Suprapubic skin (tissue), 4 donors: ENCODE data around the gene DAAM1. TPM values are rescaled to one million over a fixed set of nuclear protein-coding genes. Genes with fewer than 3 reads are reported as not detected.

Source experiments
- DNase-seq, 2 donors: peaks; one replicate each; pipeline ENCODE4 v3.0.0-alpha.2; 2019; ENCODE audit warnings: low spot score in 2 of 2
- H3K27ac ChIP-seq: fragments of 200-600 bp; sonication (generic); one replicate; pipeline ENCODE4 v1.5.1; 2019
- H3K27me3 ChIP-seq: fragments of 200-600 bp; sonication (generic); one replicate; pipeline ENCODE4 v1.5.1; 2019
- H3K36me3 ChIP-seq: fragments of 200-600 bp; sonication (generic); one replicate; pipeline ENCODE4 v1.5.1; 2019
- H3K4me1 ChIP-seq: fragments of 200-600 bp; sonication (generic); one replicate; pipeline ENCODE4 v1.5.1; 2019
- H3K4me3 ChIP-seq: fragments of 200-600 bp; sonication (generic); one replicate; pipeline ENCODE4 v1.5.1; 2019; ENCODE audit warnings: mild to moderate bottlenecking
- H3K9me3 ChIP-seq: fragments of 200-600 bp; sonication (generic); one replicate; pipeline ENCODE4 v1.5.1; 2019
- EP300 ChIP-seq: sonication (generic); formaldehyde crosslinking; IDR thresholded peaks from one replicate; pipeline ENCODE4 v1.6.1; 2017; ENCODE audit warnings: antibody characterized with exemption
- POLR2A ChIP-seq, 2 donors: fragments of 450-650 bp; IDR thresholded peaks; one replicate each; pipeline ENCODE4 v1.6.1; 2017; ENCODE audit warnings: antibody characterized with exemption in 2 of 2, mild to moderate bottlenecking in 2 of 2, moderate library complexity in 2 of 2
- POLR2AphosphoS5 ChIP-seq, 3 donors: sonication (generic); formaldehyde crosslinking; IDR thresholded peaks; one replicate each; pipeline ENCODE4 v1.6.1; 2017; ENCODE audit warnings: antibody characterized with exemption in 3 of 3
- WGBS: methylation state at CpG from one replicate; pipeline ENCODE4 v1.1.5; 2018; 5-methylcytosine and 5-hydroxymethylcytosine counted together
- total RNA-seq, 4 donors: library from RNA; depleted of rRNA; stranded (reverse); fragments of >200 nt; gene quantifications; one replicate each; pipeline ENCODE4 v1.1.0, GENCODE V29; 2016
- TF ChIP-seq, protein P1 (sequence below), 2 donors: fragments of 200-600 bp in 1 of 2; fragments of 450-650 bp in 1 of 2; sonication (generic) in 1 of 2; IDR thresholded peaks; one replicate each; pipeline ENCODE4 v1.5.1; 2016 to 2019; ENCODE audit warnings: antibody characterized with exemption in 2 of 2, mild to moderate bottlenecking in 1 of 2, moderate library complexity in 1 of 2

Gene DAAM1
- total RNA-seq, 4 donors from 2014 or later, result 103 to 196 (median 171) TPM

DNA sequence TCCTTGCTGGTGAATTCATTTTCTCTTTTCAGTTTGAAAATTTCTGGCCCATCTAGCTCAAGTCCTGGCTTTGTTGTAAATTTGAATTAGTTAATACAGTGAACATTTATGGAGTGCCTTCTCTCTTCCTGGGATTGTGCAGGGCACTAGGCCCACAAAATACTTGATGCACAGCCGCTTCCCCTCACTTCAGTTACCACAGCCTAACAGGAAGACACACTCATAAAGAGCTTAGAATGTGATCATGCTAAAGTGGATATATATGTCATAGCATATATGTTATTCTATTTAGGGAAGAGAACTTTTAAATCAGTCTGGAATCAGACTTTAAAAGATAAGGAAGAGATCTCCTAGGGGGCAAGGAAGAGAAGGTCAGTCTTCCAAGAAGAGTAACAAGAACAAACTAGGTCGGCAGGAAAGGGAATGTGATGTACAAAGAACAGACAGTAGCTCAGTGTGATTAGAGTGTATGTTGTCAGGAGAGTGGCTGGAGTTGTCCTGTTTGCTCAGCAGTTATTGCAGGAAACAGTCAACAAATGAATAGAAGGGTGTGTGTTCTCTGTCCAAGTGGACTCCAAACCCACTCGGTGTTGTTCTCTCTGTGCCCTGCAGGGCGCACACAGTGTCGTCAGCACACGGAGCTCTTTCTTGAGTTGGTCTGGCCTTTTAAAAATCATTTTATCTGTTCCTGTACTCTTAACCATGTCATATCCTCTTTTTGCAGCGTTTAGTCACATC is 74.4 kb downstream of the DAAM1 start:
- Histone ChIP-seq H3K36me3 (peaks cover 9% of the 10 kb centered on the region), H3K4me1 (no peaks in the 10 kb centered on the region), H3K4me3 (no peak overlapping the region), H3K27me3 (no peaks in the 10 kb centered on the region), H3K27ac (no peak overlapping the region), H3K9me3 (no peaks in the 10 kb centered on the region)
- no peak for DNase-seq
- 75% methylated on average over 7 of the region's 7 CpGs for WGBS
- TF ChIP-seq POLR2AphosphoS5 (IDR thresholded peaks at IDR 0.05), result no peak
- TF ChIP-seq, protein P1, sequence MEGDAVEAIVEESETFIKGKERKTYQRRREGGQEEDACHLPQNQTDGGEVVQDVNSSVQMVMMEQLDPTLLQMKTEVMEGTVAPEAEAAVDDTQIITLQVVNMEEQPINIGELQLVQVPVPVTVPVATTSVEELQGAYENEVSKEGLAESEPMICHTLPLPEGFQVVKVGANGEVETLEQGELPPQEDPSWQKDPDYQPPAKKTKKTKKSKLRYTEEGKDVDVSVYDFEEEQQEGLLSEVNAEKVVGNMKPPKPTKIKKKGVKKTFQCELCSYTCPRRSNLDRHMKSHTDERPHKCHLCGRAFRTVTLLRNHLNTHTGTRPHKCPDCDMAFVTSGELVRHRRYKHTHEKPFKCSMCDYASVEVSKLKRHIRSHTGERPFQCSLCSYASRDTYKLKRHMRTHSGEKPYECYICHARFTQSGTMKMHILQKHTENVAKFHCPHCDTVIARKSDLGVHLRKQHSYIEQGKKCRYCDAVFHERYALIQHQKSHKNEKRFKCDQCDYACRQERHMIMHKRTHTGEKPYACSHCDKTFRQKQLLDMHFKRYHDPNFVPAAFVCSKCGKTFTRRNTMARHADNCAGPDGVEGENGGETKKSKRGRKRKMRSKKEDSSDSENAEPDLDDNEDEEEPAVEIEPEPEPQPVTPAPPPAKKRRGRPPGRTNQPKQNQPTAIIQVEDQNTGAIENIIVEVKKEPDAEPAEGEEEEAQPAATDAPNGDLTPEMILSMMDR (IDR thresholded peaks at IDR 0.05), result peak; percentile 18 to 25

- H3K4me3 ChIP-seq, result no peak overlapping the region
- H3K27ac ChIP-seq, result no peak overlapping the region
- H3K9me3 ChIP-seq, result no peaks in the 10 kb centered on the region
- H3K36me3 ChIP-seq, result peaks cover 18% of the 10 kb centered on the region
- DNase-seq, result no peak
- TF ChIP-seq EP300 (no peak), POLR2AphosphoS5 (IDR thresholded peaks at IDR 0.05) (no peak), POLR2A (IDR thresholded peaks at IDR 0.05) (no peak)
- TF ChIP-seq, protein P1 (IDR thresholded peaks at IDR 0.05), result no peak
- H3K4me1 ChIP-seq, result no peaks in the 10 kb centered on the region
- no peaks in the 10 kb centered on the region for H3K27me3 ChIP-seq
Measured at GRCh38 chr14:59265808-59266207, 77.3 kb downstream of the DAAM1 start.

- Histone ChIP-seq H3K4me3 (no peak overlapping the region), H3K4me1 (peaks cover 4% of the 10 kb centered on the region), H3K9me3 (no peaks in the 10 kb centered on the region), H3K27me3 (no peaks in the 10 kb centered on the region), H3K27ac (no peak overlapping the region), H3K36me3 (peaks cover 18% of the 10 kb centered on the region)
- WGBS, result 88% methylated on average over 2 of the region's 2 CpGs
- TF ChIP-seq POLR2AphosphoS5 (IDR thresholded peaks at IDR 0.05) (no peak), EP300 (no peak), POLR2A (IDR thresholded peaks at IDR 0.05) (no peak)
- TF ChIP-seq, protein P1 (IDR thresholded peaks at IDR 0.05), result no peak
- no peak for DNase-seq
Measured at GRCh38 chr14:59267046-59267445, 78.6 kb downstream of the DAAM1 start.

DNA sequence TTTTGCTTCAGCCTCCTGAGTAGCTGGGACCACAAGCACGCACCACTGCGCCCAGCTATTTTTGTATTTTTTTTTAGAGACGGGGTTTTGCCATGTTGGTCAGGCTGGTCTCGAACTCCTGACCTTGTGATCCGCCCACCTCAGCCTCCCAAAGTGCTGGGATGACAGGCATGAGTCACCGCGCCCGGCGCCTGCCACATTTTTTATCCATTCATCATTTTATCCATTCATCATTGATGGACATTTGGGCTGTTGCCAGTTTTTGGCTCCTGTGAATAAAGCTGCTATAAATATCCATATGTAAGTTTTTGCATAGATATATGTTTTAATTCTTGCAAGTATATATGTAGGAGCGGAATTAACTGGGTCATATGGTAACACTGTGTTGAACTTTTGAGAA is 79.5 kb downstream of the DAAM1 start:
- DNase-seq, result no peak

DNA sequence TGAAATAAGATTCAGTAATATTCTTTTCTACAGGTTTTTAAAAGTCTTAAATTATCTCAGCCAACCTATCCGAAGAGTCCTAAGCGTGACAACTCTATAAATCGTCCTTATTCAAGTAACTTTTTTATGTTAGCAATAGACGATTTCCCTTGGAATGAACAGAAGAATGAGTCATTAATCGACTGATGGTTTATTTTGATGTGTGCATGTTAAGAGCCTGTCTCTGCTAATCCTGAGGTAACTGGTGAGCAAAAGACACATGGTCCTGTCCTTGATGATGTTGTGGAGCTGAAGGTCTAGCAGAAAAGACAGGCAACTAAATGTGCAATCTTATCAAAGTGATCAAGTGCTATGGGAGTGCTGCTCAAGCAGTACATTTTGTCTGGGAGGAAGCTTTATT is 80.4 kb downstream of the DAAM1 start:
- Histone ChIP-seq H3K9me3 (no peaks in the 10 kb centered on the region), H3K4me1 (peaks cover 14% of the 10 kb centered on the region), H3K36me3 (peaks cover 18% of the 10 kb centered on the region), H3K27me3 (no peaks in the 10 kb centered on the region), H3K4me3 (no peak overlapping the region), H3K27ac (no peak overlapping the region)
- 96% methylated on average over 5 of the region's 5 CpGs for WGBS
- DNase-seq, result no peak
- TF ChIP-seq EP300, result no peak
- no peak for TF ChIP-seq POLR2AphosphoS5 (IDR thresholded peaks at IDR 0.05)
- TF ChIP-seq, protein P1 (IDR thresholded peaks at IDR 0.05), result no peak
- TF ChIP-seq POLR2A (IDR thresholded peaks at IDR 0.05), result no peak

More for the DNA sequence above, 79.5 kb downstream of the DAAM1 start:
- no peak overlapping the region for H3K27ac ChIP-seq
- H3K9me3 ChIP-seq, result no peaks in the 10 kb centered on the region
- H3K4me3 ChIP-seq, result no peak overlapping the region
- peaks cover 18% of the 10 kb centered on the region for H3K36me3 ChIP-seq
- TF ChIP-seq EP300, result no peak
- TF ChIP-seq POLR2AphosphoS5 (IDR thresholded peaks at IDR 0.05), result no peak
- no peak for TF ChIP-seq POLR2A (IDR thresholded peaks at IDR 0.05)
- TF ChIP-seq, protein P1 (IDR thresholded peaks at IDR 0.05), result no peak
- H3K4me1 ChIP-seq, result peaks cover 6% of the 10 kb centered on the region
- WGBS, result 86% methylated on average over 10 of the region's 10 CpGs
- no peaks in the 10 kb centered on the region for H3K27me3 ChIP-seq
